Measurements from ENCODE around the gene ATAD3B.
"Not testable (repeated sequence)": the region's sequence is repeated elsewhere in the genome, so short reads cannot be mapped to it uniquely, and the experiment has no call there.

ATAD3B gene

DNA sequence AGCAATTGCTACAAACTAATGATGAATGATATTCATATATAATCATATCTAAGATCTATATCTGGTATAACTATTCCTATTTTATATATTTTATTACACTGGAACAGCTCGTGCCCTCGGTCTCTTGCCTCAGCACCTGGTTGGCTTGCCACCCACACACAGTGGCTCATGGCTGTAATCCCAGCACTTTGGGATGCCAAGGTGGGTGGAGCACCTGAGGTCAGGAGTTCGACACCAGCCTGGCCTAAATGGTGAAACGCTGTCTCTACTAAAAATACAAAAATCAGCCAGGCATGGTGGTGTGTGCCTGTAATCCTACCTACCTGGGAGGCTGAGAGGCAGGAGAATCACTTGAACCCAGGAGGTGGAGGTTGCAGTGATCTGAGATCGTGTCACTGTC, 34.2 kb downstream of the ATAD3B start:
- H3K27ac ChIP-seq; DNase-seq (ENCODE audit: low read depth, low spot score); H3K9ac ChIP-seq (ENCODE audit: insufficient read length); H3K36me3 ChIP-seq (ENCODE audit: insufficient read depth, low read length); H3K4me3 ChIP-seq; H3K9me3 ChIP-seq (ENCODE audit: low read depth, low read length): not testable (repeated sequence)

DNA sequence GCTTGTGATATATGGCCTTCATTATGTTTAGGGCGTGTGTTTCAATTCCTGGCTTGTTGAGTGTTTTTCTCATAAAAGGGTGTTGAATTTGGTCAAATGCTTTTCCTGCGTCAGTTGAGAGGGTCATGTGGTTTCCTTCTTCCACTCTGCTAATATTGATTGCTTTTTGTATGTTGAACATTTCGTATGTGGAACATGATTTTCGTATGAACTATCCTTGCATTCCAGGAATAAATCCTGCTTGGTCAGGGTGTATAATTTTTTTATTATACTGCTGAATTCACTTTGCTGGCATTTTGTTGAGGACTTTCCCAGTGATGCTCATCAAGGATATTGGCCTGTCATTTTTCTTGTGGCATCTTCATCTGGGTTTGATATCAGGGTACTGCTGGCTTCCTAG, 35.7 kb downstream of the ATAD3B start:
- H3K27ac ChIP-seq: no peak overlapping the region
- H3K9ac ChIP-seq (ENCODE audit: insufficient read length): no peak overlapping the region
- H3K9me3 ChIP-seq (ENCODE audit: low read depth, low read length): no peaks in the 10 kb centered on the region
- no peak for TF ChIP-seq EZH2 (IDR thresholded peaks at IDR 0.05)
- no peak for TF ChIP-seq POLR2AphosphoS5 (IDR thresholded peaks at IDR 0.05; ENCODE audit: borderline replicate concordance, low read depth, low read length)
- no peak for TF ChIP-seq FOXP2 (optimal IDR thresholded peaks at IDR 0.05; ENCODE audit: control extremely low read depth, extremely low read length, insufficient read depth)
- H3K4me3 ChIP-seq: no peak overlapping the region
- no peaks in the 10 kb centered on the region for H3K36me3 ChIP-seq (ENCODE audit: insufficient read depth, low read length)
- no peak for DNase-seq (ENCODE audit: low read depth, low spot score)

DNA sequence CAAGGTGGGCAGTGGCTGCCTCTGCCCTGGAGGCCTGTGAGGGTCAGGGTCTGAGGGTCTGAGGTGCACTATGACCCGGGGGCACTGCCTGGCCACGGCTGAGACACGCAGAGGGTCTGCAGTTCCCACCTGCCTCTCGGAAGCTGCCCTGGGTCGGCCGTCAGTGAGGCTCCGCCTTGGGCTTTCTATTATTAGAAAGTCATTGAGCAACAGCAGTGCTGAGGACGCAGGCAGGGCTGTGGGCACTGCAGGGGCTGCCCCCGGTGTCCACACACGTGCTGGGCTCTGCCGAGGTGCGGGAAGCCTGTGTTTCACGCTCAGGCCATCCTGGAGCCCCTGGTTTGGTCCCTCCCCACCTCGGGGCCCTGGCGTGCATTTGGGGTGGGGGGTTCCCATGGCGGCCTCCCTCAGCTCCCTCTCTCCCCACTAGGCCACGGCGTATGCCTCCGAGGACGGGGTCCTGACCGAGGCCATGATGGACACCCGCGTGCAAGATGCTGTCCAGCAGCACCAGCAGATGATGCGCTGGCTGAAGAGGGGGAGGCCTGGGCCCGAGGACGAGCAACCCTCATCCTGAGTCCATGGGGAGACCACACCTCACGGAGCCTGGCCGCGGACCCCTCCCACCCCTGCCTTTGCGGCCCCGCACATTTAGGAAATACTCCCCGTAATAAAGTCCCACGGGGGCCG, 37.4 kb downstream of the ATAD3B start:
- H3K9ac ChIP-seq (ENCODE audit: insufficient read length); DNase-seq (ENCODE audit: low read depth, low spot score): not testable (repeated sequence)

DNA sequence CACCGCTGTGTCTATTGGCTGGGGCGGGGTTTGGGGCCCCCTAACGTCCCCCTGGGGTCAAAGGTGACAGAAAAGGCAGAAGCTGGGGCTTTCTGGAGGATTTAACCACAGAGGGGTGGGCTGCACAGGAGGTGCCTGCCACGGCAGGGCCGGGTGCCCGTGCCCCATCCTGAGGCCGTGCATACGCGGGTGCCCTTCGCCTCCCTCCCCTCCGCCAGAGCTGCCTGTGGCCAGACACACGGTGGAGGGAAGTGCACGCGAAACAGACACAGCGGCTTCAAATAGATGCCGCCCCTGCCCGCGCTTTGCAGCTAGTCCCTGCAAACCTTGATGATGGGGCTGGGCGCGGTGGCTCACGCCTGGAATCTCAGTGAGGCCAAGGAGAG, 37.9 kb downstream of the ATAD3B start:
- H3K36me3 ChIP-seq (ENCODE audit: insufficient read depth, low read length); H3K4me3 ChIP-seq; H3K9ac ChIP-seq (ENCODE audit: insufficient read length); H3K9me3 ChIP-seq (ENCODE audit: low read depth, low read length); DNase-seq (ENCODE audit: low read depth, low spot score); H3K27ac ChIP-seq: not testable (repeated sequence)

More for the DNA sequence above, 37.4 kb downstream of the ATAD3B start:
- not testable (repeated sequence) for H3K4me3 ChIP-seq; H3K9me3 ChIP-seq (ENCODE audit: low read depth, low read length); H3K36me3 ChIP-seq (ENCODE audit: insufficient read depth, low read length); H3K27ac ChIP-seq

DNA sequence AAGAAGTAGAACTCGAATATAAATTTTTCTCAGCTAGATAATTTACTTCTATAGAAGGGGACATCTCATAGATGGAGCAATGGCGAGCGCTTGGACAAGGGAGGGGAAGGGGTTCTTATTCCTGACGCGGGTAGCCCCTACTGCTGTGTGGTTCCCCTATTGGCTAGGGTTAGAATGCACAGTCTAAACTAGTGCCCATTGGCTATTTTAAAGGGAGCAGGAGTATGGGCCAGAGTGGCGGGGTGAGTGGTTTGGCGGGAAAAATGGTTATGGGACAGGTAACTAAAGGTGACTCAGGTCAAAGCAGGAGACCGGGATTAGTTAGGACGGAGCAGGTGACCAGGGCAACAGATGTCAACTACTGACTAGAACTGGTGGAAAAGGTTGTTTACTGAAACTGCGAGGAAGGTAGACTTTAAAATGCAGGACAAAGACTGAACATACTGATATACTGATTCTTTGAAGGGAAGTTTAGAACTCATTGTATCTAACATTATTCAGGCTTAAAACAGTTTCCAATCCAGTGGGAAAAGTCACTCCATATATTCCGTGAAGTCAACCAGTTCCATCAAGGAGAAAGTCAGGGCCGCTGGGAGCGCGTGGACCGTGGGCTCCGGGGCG, 39.5 kb downstream of the ATAD3B start:
- H3K9ac ChIP-seq (ENCODE audit: insufficient read length): peak overlapping the region; percentile 94
- no peaks in the 10 kb centered on the region for H3K9me3 ChIP-seq (ENCODE audit: low read depth, low read length)
- no peak for DNase-seq (ENCODE audit: low read depth, low spot score)
- peak overlapping the region; percentile 87; the same call in 1 of the 2 replicates for H3K27ac ChIP-seq
- H3K36me3 ChIP-seq (ENCODE audit: insufficient read depth, low read length): no peaks in the 10 kb centered on the region; the same call in 1 of the 2 replicates
- H3K4me3 ChIP-seq: peak overlapping the region; percentile 85
- no peak for TF ChIP-seq POLR2AphosphoS5 (IDR thresholded peaks at IDR 0.05; ENCODE audit: borderline replicate concordance, low read depth, low read length)
- TF ChIP-seq EZH2 (IDR thresholded peaks at IDR 0.05): no peak
- no peak for TF ChIP-seq FOXP2 (optimal IDR thresholded peaks at IDR 0.05; ENCODE audit: control extremely low read depth, extremely low read length, insufficient read depth)

DNA sequence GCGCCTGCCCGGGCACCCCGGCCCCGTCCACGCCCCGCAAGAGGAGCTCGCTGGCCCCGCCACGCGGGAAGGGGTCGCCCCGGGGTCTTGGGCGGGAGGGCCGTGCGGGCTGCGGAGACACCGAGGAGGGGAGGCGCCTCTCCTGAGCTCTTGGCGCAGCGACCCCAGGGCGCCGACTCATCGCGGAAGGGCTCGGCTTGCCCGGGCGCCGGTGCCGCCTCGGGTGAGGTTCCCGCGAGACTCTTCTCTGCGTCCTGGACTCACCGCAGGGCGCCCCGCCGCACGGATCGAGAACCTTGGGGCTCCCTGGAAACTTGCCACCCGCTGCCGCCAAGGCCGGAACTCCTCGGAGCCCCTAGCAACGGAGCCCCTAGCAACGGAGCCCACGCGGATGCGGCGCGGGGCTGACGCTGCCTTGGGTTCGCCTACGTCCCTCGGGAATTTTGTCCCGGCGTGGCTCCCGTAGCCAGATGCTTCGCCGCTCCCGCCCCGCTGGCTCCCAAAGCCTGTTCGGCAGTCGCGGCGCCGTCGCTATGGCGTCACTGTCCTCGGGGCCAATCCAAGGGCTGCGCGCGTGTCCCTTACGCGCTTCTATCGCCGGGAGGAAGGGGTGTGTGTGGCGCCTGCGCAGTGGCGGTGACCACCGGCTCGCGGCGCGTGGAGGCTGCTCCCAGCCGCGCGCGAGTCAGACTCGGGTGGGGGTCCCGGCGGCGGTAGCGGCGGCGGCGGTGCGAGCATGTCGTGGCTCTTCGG, 40.1 kb downstream of the ATAD3B start, which contains the start of gene ATAD3A:
ATAD3A (plus strand) TSS at position 630 of the 753 bp plus-strand sequence; CDS start at position 737, 107 bp downstream.
- Histone ChIP-seq H3K9ac (ENCODE audit: insufficient read length) (peak within 1 kb of the TSS; percentile 94), H3K9me3 (ENCODE audit: low read depth, low read length) (no peaks in the 10 kb centered on the region), H3K27ac (peak within 1 kb of the TSS; percentile 87; the same call in 1 of the 2 replicates), H3K4me3 (peak within 1 kb of the TSS; percentile 85), H3K36me3 (ENCODE audit: insufficient read depth, low read length) (no peaks in the 10 kb centered on the region; the same call in 1 of the 2 replicates)
- DNase-seq (ENCODE audit: low read depth, low spot score): peak; percentile 89
- peak; percentile 80 for TF ChIP-seq POLR2AphosphoS5 (IDR thresholded peaks at IDR 0.05; ENCODE audit: borderline replicate concordance, low read depth, low read length)
- TF ChIP-seq EZH2 (IDR thresholded peaks at IDR 0.05): no peak
- peak; percentile 76 for TF ChIP-seq FOXP2 (optimal IDR thresholded peaks at IDR 0.05; ENCODE audit: control extremely low read depth, extremely low read length, insufficient read depth)

DNA sequence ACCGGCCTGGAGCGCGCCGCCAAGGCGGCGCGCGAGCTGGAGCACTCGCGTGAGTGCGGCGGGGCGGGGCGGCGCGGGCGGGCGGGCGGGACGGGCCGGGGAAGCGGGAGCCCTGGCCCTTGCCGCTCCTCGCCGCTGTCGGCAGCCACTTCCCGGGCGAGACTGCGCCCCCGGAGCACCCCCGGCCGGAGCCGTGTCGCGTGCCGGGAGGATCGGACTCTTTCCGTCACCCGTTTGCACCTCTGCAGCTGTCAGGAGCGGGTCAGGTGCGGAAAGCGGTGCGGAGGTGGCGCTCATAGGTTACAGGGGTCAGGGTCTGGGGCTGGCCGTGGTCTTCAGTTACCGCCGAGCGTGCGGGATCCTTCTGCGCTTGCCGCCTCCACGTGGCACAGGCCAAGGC, 40.9 kb downstream of the ATAD3B start:
- H3K9me3 ChIP-seq (ENCODE audit: low read depth, low read length); DNase-seq (ENCODE audit: low read depth, low spot score); H3K36me3 ChIP-seq (ENCODE audit: insufficient read depth, low read length); H3K9ac ChIP-seq (ENCODE audit: insufficient read length); H3K27ac ChIP-seq: not testable (repeated sequence)
- H3K4me3 ChIP-seq: peak overlapping the region; percentile 85

DNA sequence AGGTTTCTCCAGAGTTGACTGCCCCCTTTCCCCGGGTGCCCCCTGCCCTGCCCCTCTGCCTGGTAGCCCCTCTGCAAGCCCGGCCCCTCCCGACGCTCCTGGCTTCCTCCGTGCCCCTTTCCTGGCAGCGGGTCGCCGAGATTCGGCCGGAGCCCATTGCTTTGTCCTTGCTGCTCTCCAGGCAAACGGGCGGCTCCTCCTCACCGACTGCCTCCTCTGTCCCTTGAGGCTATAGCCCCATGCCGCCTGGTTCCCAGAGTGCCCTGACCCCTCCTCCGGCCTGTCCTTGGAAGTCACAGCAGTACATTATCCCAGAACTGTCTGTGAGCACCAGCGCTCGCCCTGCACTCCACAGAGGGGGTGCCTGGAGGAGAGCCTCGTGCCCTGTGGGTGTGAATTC, 42.1 kb downstream of the ATAD3B start:
- H3K9ac ChIP-seq (ENCODE audit: insufficient read length); H3K4me3 ChIP-seq; H3K9me3 ChIP-seq (ENCODE audit: low read depth, low read length); DNase-seq (ENCODE audit: low read depth, low spot score); H3K27ac ChIP-seq: not testable (repeated sequence)
- peaks cover 10% of the 10 kb centered on the region; the same call in 1 of the 2 replicates for H3K36me3 ChIP-seq (ENCODE audit: insufficient read depth, low read length)

DNA sequence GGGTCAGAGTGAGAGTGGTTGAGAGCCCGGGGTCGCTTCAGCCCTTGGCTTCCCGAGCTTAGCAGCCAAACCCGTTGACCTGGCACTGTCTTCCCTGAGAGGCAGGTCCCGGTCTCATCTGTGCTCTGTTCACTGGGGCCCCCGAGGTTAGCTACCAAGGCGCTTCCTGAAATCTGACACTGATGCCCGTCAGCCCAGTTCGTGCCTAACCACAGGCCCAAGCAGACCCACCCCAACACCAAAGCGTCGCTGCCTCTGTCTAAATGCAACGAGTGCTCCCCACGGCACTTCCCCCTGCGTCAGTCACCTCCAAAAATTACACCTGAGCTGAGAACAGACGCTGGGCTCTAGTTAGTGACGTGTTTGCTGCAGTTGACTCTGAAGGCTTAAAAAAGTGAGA, 42.8 kb downstream of the ATAD3B start:
- not testable (repeated sequence) for H3K27ac ChIP-seq; H3K9me3 ChIP-seq (ENCODE audit: low read depth, low read length); DNase-seq (ENCODE audit: low read depth, low spot score); H3K9ac ChIP-seq (ENCODE audit: insufficient read length); H3K4me3 ChIP-seq
- H3K36me3 ChIP-seq (ENCODE audit: insufficient read depth, low read length): peaks cover 10% of the 10 kb centered on the region; the same call in 1 of the 2 replicates

DNA sequence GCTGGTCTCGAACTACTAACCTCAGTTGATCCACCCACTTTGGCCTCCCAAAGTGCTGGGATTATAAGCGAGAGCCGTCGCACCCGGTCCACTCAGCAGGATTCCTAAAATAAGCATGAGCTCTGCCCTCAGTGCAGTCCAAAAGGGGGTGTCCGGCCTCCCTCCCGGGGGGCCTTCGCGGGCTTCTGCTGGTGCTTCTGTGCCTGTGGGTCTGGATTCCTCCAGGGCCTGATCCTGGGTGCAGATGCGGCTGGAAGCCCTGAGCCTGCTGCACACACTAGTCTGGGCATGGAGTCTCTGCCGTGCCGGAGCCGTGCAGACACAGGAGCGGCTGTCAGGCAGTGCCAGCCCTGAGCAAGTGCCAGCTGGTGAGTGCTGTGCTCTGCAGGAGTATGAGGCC, 45.4 kb downstream of the ATAD3B start:
- H3K36me3 ChIP-seq (ENCODE audit: insufficient read depth, low read length): peaks cover 14% of the 10 kb centered on the region; the same call in 1 of the 2 replicates
- not testable (repeated sequence) for H3K27ac ChIP-seq

More for the DNA sequence above, 45.4 kb downstream of the ATAD3B start:
- H3K9me3 ChIP-seq (ENCODE audit: low read depth, low read length); H3K9ac ChIP-seq (ENCODE audit: insufficient read length); H3K4me3 ChIP-seq; DNase-seq (ENCODE audit: low read depth, low spot score): not testable (repeated sequence)
